HepG2 (cell line): Measurements from ENCODE around the gene RASSF7. TPM values are rescaled to one million over a fixed set of nuclear protein-coding genes. Genes with fewer than 3 reads are reported as not detected.

Source experiments
- BRF2 ChIP-seq: sonication (generic); formaldehyde crosslinking; IDR thresholded peaks from 2 replicates; pipeline ENCODE4 v1.8.1; 2022; ENCODE audit warnings: mild to moderate bottlenecking, missing genetic modification reagents
- CENPX ChIP-seq: sonication (generic); formaldehyde crosslinking; IDR thresholded peaks from 2 replicates; pipeline ENCODE4 v1.9.0; 2021; ENCODE audit warnings: mild to moderate bottlenecking, missing genetic modification reagents, moderate library complexity
- CSRNP2 ChIP-seq: sonication (generic); formaldehyde crosslinking; conservative IDR thresholded peaks from 2 replicates; pipeline ENCODE4 v1.8.0; 2022; ENCODE audit warnings: low read depth, missing genetic modification reagents
- CTCF ChIP-seq: sonication (generic); formaldehyde crosslinking; IDR thresholded peaks from 2 replicates; pipeline ENCODE4 v1.5.0; 2020; ENCODE audit warnings: mild to moderate bottlenecking, missing genetic modification reagents, moderate library complexity
- DNMT3B ChIP-seq: conservative IDR thresholded peaks from 2 replicates; pipeline ENCODE4 v1.6.1; 2016; ENCODE audit warnings: missing biosample characterization, control low read depth
- HIVEP1 ChIP-seq: sonication (generic); formaldehyde crosslinking; IDR thresholded peaks from 2 replicates; pipeline ENCODE4 v1.4.0; 2020; ENCODE audit warnings: mild to moderate bottlenecking, missing genetic modification reagents
- LCORL ChIP-seq, 2 experiments: fragments of 450-650 bp in 1 of 2; sonication (generic) in 1 of 2; formaldehyde crosslinking in 1 of 2; IDR thresholded peaks; 2 replicates each; pipeline versions ENCODE4 v1.5.0 to v1.6.1; 2017 to 2020; ENCODE audit warnings: antibody characterized with exemption in 1 of 2, missing genetic modification reagents in 1 of 2
- POLR2AphosphoS2 ChIP-seq: IDR thresholded peaks from 2 replicates; pipeline ENCODE4 v1.6.1; 2011; ENCODE audit warnings: low read depth, low read length, improper control_type of control experiment
- PPARG ChIP-seq: conservative IDR thresholded peaks from 2 replicates; pipeline ENCODE4 v1.6.1; 2016; ENCODE audit warnings: missing biosample characterization, missing genetic modification reagents
- SALL2 ChIP-seq: sonication (generic); formaldehyde crosslinking; IDR thresholded peaks from 2 replicates; pipeline ENCODE4 v1.8.1; 2023; ENCODE audit warnings: mild to moderate bottlenecking, missing genetic modification reagents, inconsistent platforms
- SKIL ChIP-seq: sonication (generic); formaldehyde crosslinking; IDR thresholded peaks from 2 replicates; pipeline ENCODE4 v1.8.0; 2022; ENCODE audit warnings: missing genetic modification reagents, mild to moderate bottlenecking, moderate library complexity, borderline replicate concordance
- SMAD3 ChIP-seq: sonication (generic); formaldehyde crosslinking; IDR thresholded peaks from 2 replicates; pipeline ENCODE4 v1.4.0; 2020; ENCODE audit warnings: missing genetic modification reagents
- SOX13 ChIP-seq, 3 experiments: fragments of 450-650 bp in 1 of 3; sonication (generic) in 1 of 3; formaldehyde crosslinking in 1 of 3; IDR thresholded peaks in 2 of 3; conservative IDR thresholded peaks in 1 of 3; 2 replicates each; pipeline versions ENCODE4 v1.5.0 to v1.6.1; 2016 to 2020; ENCODE audit warnings: antibody characterized with exemption in 1 of 3, mild to moderate bottlenecking in 1 of 3, missing compliant biosample characterization in 1 of 3, missing genetic modification reagents in 1 of 3, moderate library complexity in 1 of 3
- SYNCRIP ChIP-seq: fragments of 200-400 bp; formaldehyde crosslinking; IDR thresholded peaks from 2 replicates; pipeline ENCODE4 v1.6.1; 2018; ENCODE audit warnings: mild to moderate bottlenecking, low read depth, low read length; ENCODE audit not compliant: insufficient read depth
- TARDBP ChIP-seq: sonication (generic); formaldehyde crosslinking; IDR thresholded peaks from 2 replicates; pipeline ENCODE4 v1.8.0; 2022; ENCODE audit warnings: mild to moderate bottlenecking, missing genetic modification reagents
- ZNF225 ChIP-seq: sonication (generic); formaldehyde crosslinking; IDR thresholded peaks from 2 replicates; pipeline ENCODE4 v1.4.0; 2020; ENCODE audit warnings: mild to moderate bottlenecking, missing genetic modification reagents
- ZNF460 ChIP-seq: sonication (generic); formaldehyde crosslinking; IDR thresholded peaks from 2 replicates; pipeline ENCODE4 v1.5.1; 2020; ENCODE audit warnings: missing genetic modification reagents, mild to moderate bottlenecking, borderline replicate concordance
- ZNF546 ChIP-seq: sonication (generic); formaldehyde crosslinking; conservative IDR thresholded peaks from 2 replicates; pipeline ENCODE4 v1.8.1; 2023; ENCODE audit warnings: mild to moderate bottlenecking, missing genetic modification reagents
- ZNF674 ChIP-seq: sonication (generic); formaldehyde crosslinking; IDR thresholded peaks from 2 replicates; pipeline ENCODE4 v1.5.0; 2020; ENCODE audit warnings: low read depth, mild to moderate bottlenecking, missing genetic modification reagents
- ZNF737 ChIP-seq: sonication (generic); formaldehyde crosslinking; IDR thresholded peaks from 2 replicates; pipeline ENCODE4 v1.5.0; 2020; ENCODE audit warnings: missing genetic modification reagents, mild to moderate bottlenecking, borderline replicate concordance
- ZNF792 ChIP-seq: IDR thresholded peaks from 2 replicates; pipeline ENCODE4 v1.6.1; 2016
- ZNF850 ChIP-seq: sonication (generic); formaldehyde crosslinking; conservative IDR thresholded peaks from 2 replicates; pipeline ENCODE4 v1.9.0; 2021; ENCODE audit warnings: mild to moderate bottlenecking, missing genetic modification reagents
- polyA plus RNA-seq, 8 experiments: library from polyadenylated mRNA; depleted of rRNA in 3 of 8; stranded (reverse) in 7 of 8; unstranded in 1 of 8; fragments of >200 nt; fragmentation: Illumina TruSeq in 4 of 8; extraction: Trizol in 4 of 8; gene quantifications; 2 replicates each; pipeline versions ENCODE4 v1.2.1 to v1.2.3, GENCODE V29; 2011 to 2016; ENCODE audit warnings: low read depth in 4 of 8, missing spikeins in 1 of 8, mixed read lengths in 1 of 8; ENCODE audit not compliant: insufficient read depth in 1 of 8
- total RNA-seq, 5 experiments: library from RNA; depleted of rRNA; stranded (reverse); fragments of >200 nt; fragmentation: Illumina TruSeq; extraction: Trizol; gene quantifications; 2 replicates each; pipeline ENCODE4 v1.2.3, GENCODE V29; 2016; ENCODE audit warnings: low read depth in 1 of 5

Gene RASSF7
- total and polyA plus RNA-seq, 2 of the 13 experiments (the other 11 are each of a cell fraction or from before 2014, with no cell fraction given), result 20.2 to 28.6 TPM

- TF ChIP-seq BRF2 (CRISPR knock-in tag) (no peak), SYNCRIP (no peak), ZNF850 (no peak), ZNF792 (CRISPR knock-in tag) (no peak), ZNF737 (CRISPR knock-in tag) (no peak), SMAD3 (CRISPR knock-in tag) (no peak), SKIL (CRISPR knock-in tag) (peak; percentile 84), LCORL (IDR thresholded peaks at IDR 0.05) (no peak), LCORL (CRISPR knock-in tag; IDR thresholded peaks at IDR 0.05) (no peak), ZNF460 (CRISPR knock-in tag) (no peak), TARDBP (no peak; the same call in 1 of the 2 replicates), ZNF225 (CRISPR knock-in tag) (0 out of 2 replicates have a peak, but pooled peaks have one; percentile 33), ZNF674 (CRISPR knock-in tag) (0 out of 2 replicates have a peak, but pooled peaks have one; percentile 69), CENPX (CRISPR knock-in tag) (no peak), PPARG (CRISPR knock-in tag) (peak; percentile 34; the same call in 1 of the 2 replicates), CTCF (CRISPR knock-in tag) (no peak), POLR2AphosphoS2 (no peak), SALL2 (peak; percentile 64; the same call in 1 of the 2 replicates), HIVEP1 (CRISPR knock-in tag) (peak; percentile 32; the same call in 1 of the 2 replicates), ZNF546 (CRISPR knock-in tag) (no peak), SOX13 (IDR thresholded peaks at IDR 0.05) (no peak), SOX13 (CRISPR knock-in tag; conservative IDR thresholded peaks at IDR 0.05 in 1 of 2, IDR thresholded peaks at IDR 0.05 in 1 of 2) (0 out of 4 replicates have a peak, but pooled peaks of 1 of the 2 experiments have one; percentile 15), CSRNP2 (no peak), DNMT3B (CRISPR knock-in tag) (no peak)
Measured at GRCh38 chr11:560305-561147, at the start of gene RASSF7, which contains the start of gene LMNTD2 (continued).
